MM.1S (cell line): ENCODE results near the gene WNT4.

Source experiments
- DNase-seq: peaks from one replicate; pipeline ENCODE4 v3.0.0-alpha.2; 2015
- H2AFZ ChIP-seq: fragments of 300-600 bp; sonication (generic); 2 replicates; pipeline ENCODE4 v1.6.0; 2016; ENCODE audit warnings: antibody characterized with exemption, low read length
- H3F3A ChIP-seq: fragments of 300-600 bp; sonication (generic); 2 replicates; pipeline ENCODE4 v1.6.1; 2016; ENCODE audit warnings: mild to moderate bottlenecking, antibody characterized with exemption, low read length, moderate library complexity, mixed read lengths; ENCODE audit not compliant: insufficient read depth
- H3K27ac ChIP-seq: fragments of 300-600 bp; sonication (generic); 2 replicates; pipeline ENCODE4 v1.5.1; 2016; ENCODE audit warnings: mild to moderate bottlenecking, low read length
- H3K27me3 ChIP-seq: fragments of 300-600 bp; sonication (generic); replicated peaks from 2 replicates; pipeline ENCODE4 v1.6.0; 2016; ENCODE audit warnings: low read length; ENCODE audit not compliant: insufficient read depth
- H3K36me3 ChIP-seq: fragments of 300-600 bp; sonication (generic); replicated peaks from 2 replicates; pipeline ENCODE4 v1.6.1; 2016; ENCODE audit warnings: mild to moderate bottlenecking, low read length, mixed read lengths; ENCODE audit not compliant: insufficient read depth
- H3K4me1 ChIP-seq: fragments of 300-600 bp; sonication (generic); 2 replicates; pipeline ENCODE4 v1.6.1; 2016; ENCODE audit warnings: low read length, mixed read lengths
- H3K4me2 ChIP-seq: fragments of 300-600 bp; sonication (generic); 2 replicates; pipeline ENCODE4 v1.6.0; 2016; ENCODE audit warnings: low read depth, low read length
- H3K4me3 ChIP-seq: fragments of 300-600 bp; sonication (generic); 2 replicates; pipeline ENCODE4 v1.5.1; 2016; ENCODE audit warnings: low read length, mixed read lengths
- H3K79me2 ChIP-seq: fragments of 300-600 bp; sonication (generic); 2 replicates; pipeline ENCODE4 v1.6.1; 2016; ENCODE audit warnings: mixed run types, low read length, mixed read lengths
- H3K9ac ChIP-seq: fragments of 300-600 bp; sonication (generic); 2 replicates; pipeline ENCODE4 v1.6.1; 2016; ENCODE audit warnings: low read length, mixed read lengths
- H3K9me2 ChIP-seq: fragments of 300-600 bp; sonication (generic); replicated peaks from 2 replicates; pipeline ENCODE4 v1.6.1; 2016; ENCODE audit warnings: mild to moderate bottlenecking, low read length, mixed read lengths; ENCODE audit not compliant: insufficient read depth
- H3K9me3 ChIP-seq: fragments of 300-600 bp; sonication (generic); replicated peaks from 2 replicates; pipeline ENCODE4 v1.6.1; 2016; ENCODE audit warnings: mild to moderate bottlenecking, low read length, mixed read lengths; ENCODE audit not compliant: insufficient read depth
- H4K20me1 ChIP-seq: fragments of 300-600 bp; sonication (generic); 2 replicates; pipeline ENCODE4 v1.6.1; 2016; ENCODE audit warnings: mild to moderate bottlenecking, low read length, moderate library complexity, mixed read lengths; ENCODE audit not compliant: insufficient read depth
- EZH2 ChIP-seq: fragments of 300-600 bp; sonication (generic); optimal IDR thresholded peaks from 2 replicates; pipeline ENCODE3; 2017; ENCODE audit warnings: low read depth, mild to moderate bottlenecking, antibody characterized with exemption, low read length, mixed read lengths
- EZH2phosphoT487 ChIP-seq: fragments of 300-600 bp; sonication (generic); IDR thresholded peaks from 2 replicates; pipeline ENCODE4 v1.6.1; 2018; ENCODE audit warnings: antibody characterized with exemption, low read length
- TF ChIP-seq, protein P1 (sequence below): fragments of 300-600 bp; sonication (generic); IDR thresholded peaks from 2 replicates; pipeline ENCODE4 v1.5.1; 2016; ENCODE audit warnings: antibody characterized with exemption, low read length, mixed read lengths

Gene WNT4

DNA sequence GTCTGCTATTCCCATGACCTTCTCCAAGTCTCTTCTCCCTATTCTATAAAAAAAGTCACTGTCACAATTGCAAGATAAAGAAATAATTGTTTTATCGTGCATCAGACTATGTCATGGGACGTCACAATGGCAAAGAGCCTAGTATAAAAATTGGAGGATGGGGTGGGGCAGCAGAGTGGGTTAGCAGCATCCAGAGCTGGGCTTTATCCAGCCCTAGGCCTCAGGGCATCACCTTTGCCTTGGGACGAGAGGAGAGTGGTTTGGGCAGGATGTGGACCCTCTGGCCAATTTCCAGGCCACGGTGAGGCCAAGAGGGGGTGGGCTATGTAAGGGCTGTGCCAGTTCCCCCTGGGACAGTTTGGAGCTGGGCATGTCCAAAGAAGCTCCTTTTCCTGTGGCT, 25.7 kb downstream of the WNT4 start:
- Histone ChIP-seq H3K9ac (no peak overlapping the region), H3K27me3 (no peaks in the 10 kb centered on the region), H4K20me1 (0 out of 2 replicates have a peak, but pooled peaks cover 4% of the 10 kb centered on the region), H3K27ac (no peak overlapping the region), H3K79me2 (no peaks in the 10 kb centered on the region), H3K4me2 (no peak overlapping the region), H3K4me1 (peaks cover 39% of the 10 kb centered on the region), H3K9me2 (no peaks in the 10 kb centered on the region), H3K36me3 (no peaks in the 10 kb centered on the region), H3K4me3 (no peak overlapping the region), H3F3A (peaks cover 11% of the 10 kb centered on the region), H3K9me3 (no peaks in the 10 kb centered on the region), H2AFZ (no peak overlapping the region)
- TF ChIP-seq EZH2, result no peak
- TF ChIP-seq, protein P1, sequence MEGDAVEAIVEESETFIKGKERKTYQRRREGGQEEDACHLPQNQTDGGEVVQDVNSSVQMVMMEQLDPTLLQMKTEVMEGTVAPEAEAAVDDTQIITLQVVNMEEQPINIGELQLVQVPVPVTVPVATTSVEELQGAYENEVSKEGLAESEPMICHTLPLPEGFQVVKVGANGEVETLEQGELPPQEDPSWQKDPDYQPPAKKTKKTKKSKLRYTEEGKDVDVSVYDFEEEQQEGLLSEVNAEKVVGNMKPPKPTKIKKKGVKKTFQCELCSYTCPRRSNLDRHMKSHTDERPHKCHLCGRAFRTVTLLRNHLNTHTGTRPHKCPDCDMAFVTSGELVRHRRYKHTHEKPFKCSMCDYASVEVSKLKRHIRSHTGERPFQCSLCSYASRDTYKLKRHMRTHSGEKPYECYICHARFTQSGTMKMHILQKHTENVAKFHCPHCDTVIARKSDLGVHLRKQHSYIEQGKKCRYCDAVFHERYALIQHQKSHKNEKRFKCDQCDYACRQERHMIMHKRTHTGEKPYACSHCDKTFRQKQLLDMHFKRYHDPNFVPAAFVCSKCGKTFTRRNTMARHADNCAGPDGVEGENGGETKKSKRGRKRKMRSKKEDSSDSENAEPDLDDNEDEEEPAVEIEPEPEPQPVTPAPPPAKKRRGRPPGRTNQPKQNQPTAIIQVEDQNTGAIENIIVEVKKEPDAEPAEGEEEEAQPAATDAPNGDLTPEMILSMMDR, result no peak
- no peak for TF ChIP-seq EZH2phosphoT487
- no peak for DNase-seq

DNA sequence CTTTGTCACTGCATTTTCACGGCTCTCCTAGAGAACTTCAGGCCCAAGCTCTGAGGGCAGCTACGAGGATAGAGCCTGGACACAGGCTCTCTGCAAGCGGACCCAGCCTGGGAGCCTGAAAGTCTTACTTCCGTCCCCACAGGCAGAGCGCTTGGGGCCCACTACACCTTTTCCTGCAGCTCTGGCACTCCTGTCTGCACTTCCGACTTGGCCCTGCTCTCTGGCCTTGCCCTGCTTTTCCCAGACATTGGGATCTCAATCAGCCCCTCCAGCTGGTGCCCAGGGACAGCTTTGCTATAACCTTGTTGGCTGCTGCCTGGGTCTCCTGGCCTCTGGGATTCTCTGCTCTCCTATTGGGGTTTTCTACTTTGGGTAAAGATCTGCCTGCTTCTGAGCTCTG, 27.6 kb downstream of the WNT4 start:
- H3K36me3 ChIP-seq, result no peaks in the 10 kb centered on the region
- DNase-seq, result no peak
- no peaks in the 10 kb centered on the region for H3K9me3 ChIP-seq
- H3K9me2 ChIP-seq, result no peaks in the 10 kb centered on the region
- 0 out of 2 replicates have a peak, but pooled peaks cover 4% of the 10 kb centered on the region for H4K20me1 ChIP-seq
- H3K4me1 ChIP-seq, result peaks cover 39% of the 10 kb centered on the region
- no peak overlapping the region for H3K4me3 ChIP-seq
- no peaks in the 10 kb centered on the region for H3K79me2 ChIP-seq
- H3K27me3 ChIP-seq, result no peaks in the 10 kb centered on the region
- H3K27ac ChIP-seq, result no peak overlapping the region
- TF ChIP-seq EZH2phosphoT487 (no peak), EZH2 (no peak)
- TF ChIP-seq, protein P1, result no peak
- peaks cover 11% of the 10 kb centered on the region for H3F3A ChIP-seq
- no peak overlapping the region for H3K9ac ChIP-seq
- no peak overlapping the region for H2AFZ ChIP-seq
- no peak overlapping the region for H3K4me2 ChIP-seq

DNA sequence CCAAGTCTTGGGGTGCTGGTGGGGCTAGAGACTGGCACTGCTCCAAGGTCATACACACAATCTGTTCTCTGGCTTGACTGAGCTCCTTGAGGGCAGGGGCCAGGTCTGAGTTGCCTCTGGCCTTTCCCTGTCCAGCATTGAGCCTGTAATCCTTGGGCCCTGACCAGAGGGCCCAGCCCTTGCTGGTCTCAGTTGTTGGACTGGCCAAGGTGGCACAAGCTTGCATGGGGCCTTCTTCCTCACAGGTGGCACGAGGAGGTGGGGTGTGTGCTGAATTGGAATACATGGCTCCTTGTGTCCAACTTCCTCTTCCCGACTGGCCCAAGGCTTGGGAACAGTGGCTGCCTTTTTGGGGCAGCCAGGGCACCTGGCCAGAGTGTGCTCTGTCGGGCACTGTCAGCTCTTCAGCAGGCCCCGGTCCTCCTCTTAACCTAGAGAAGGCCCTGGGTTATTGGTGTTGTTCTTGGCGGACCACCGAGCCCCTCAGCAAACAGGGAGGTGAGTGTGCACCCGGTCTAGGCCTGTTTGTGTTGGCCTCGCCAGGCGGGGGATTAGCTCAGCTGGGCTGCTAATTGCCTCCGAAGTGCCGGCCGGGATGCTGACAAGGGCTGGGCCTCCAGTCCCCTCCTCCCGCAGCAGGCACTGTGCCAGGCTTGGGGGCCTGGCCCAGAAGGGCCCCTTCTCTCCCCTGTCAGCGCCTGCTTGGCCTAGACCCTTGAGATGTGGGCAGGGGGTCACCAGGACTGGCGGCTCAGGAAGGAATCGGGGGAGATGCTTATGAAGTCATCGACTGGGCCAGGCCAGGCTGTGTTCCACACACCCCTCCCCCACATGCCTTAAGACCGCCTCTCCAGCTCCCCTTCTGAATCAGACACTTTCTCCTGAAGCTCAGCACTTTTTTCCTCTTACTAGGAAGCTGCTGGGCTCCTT, 28.5 kb downstream of the WNT4 start:
- Histone ChIP-seq H3K9me2 (no peaks in the 10 kb centered on the region), H3K27me3 (no peaks in the 10 kb centered on the region), H3K4me3 (no peak overlapping the region), H3K4me2 (no peak overlapping the region), H3K27ac (no peak overlapping the region), H3K36me3 (no peaks in the 10 kb centered on the region), H3K9ac (no peak overlapping the region), H3F3A (peaks cover 10% of the 10 kb centered on the region), H3K9me3 (no peaks in the 10 kb centered on the region), H3K79me2 (no peaks in the 10 kb centered on the region), H2AFZ (no peak overlapping the region), H4K20me1 (0 out of 2 replicates have a peak, but pooled peaks cover 4% of the 10 kb centered on the region), H3K4me1 (peaks cover 35% of the 10 kb centered on the region)
- DNase-seq, result no peak
- TF ChIP-seq EZH2 (no peak), EZH2phosphoT487 (no peak)
- TF ChIP-seq, protein P1, result no peak
